OCI-LY3 (cell line): Measurements from ENCODE around the gene PRDM16.

Source experiments
- H2AFZ ChIP-seq: fragments of 200-600, 300-600 bp; shearing (Covaris generic); 2 replicates; pipeline ENCODE4 v1.6.0; 2014; ENCODE audit warnings: antibody characterized with exemption, low read depth, low read length
- H3K27ac ChIP-seq: fragments of 200-600, 300-600 bp; sonication (generic); 2 replicates; pipeline ENCODE4 v1.5.1; 2014; ENCODE audit warnings: mild to moderate bottlenecking, low read length, moderate library complexity, mixed read lengths
- H3K27me3 ChIP-seq: fragments of 200-600, 300-600 bp; sonication (generic); 2 replicates; pipeline ENCODE4 v1.6.1; 2014; ENCODE audit warnings: low read depth, low read length, mixed read lengths
- H3K36me3 ChIP-seq: fragments of 200-600, 300-600 bp; sonication (generic); replicated peaks from 2 replicates; pipeline ENCODE3; 2014; ENCODE audit warnings: low read depth, low read length, mixed read lengths
- H3K4me1 ChIP-seq: fragments of 300-600, 200-600 bp; sonication (generic); 2 replicates; pipeline ENCODE4 v1.6.1; 2014; ENCODE audit warnings: low read length, mixed read lengths
- H3K4me2 ChIP-seq: fragments of 200-600, 300-600 bp; sonication (generic); 2 replicates; pipeline ENCODE4 v1.6.1; 2014; ENCODE audit warnings: low read length, mixed read lengths
- H3K4me3 ChIP-seq: fragments of 300-600, 200-600 bp; sonication (generic); 2 replicates; pipeline ENCODE4 v1.5.1; 2014; ENCODE audit warnings: antibody characterized with exemption, mild to moderate bottlenecking, low read length, moderate library complexity
- H3K79me2 ChIP-seq: fragments of 300-600, 200-600 bp; shearing (Covaris generic); 2 replicates; pipeline ENCODE4 v1.6.1; 2014; ENCODE audit warnings: mild to moderate bottlenecking, low read length, mixed read lengths
- H3K9ac ChIP-seq: fragments of 300-600, 200-600 bp; shearing (Covaris generic); 2 replicates; pipeline ENCODE4 v1.6.0; 2014; ENCODE audit warnings: mild to moderate bottlenecking, low read length, moderate library complexity
- H3K9me3 ChIP-seq: fragments of 200-600, 300-600 bp; shearing (Covaris generic); 2 replicates; pipeline ENCODE4 v1.6.1; 2014; ENCODE audit warnings: low read length, mixed read lengths; ENCODE audit not compliant: insufficient read depth
- H4K20me1 ChIP-seq: fragments of 200-600, 300-600 bp; sonication (generic); 2 replicates; pipeline ENCODE4 v1.6.1; 2016; ENCODE audit warnings: low read length, mixed read lengths; ENCODE audit not compliant: insufficient read depth
- CTCF ChIP-seq: fragments of 200-600, 300-600 bp; sonication (generic); IDR thresholded peaks from 2 replicates; pipeline ENCODE4 v1.5.1; 2014; ENCODE audit warnings: antibody characterized with exemption, low read length, low read depth
- EZH2phosphoT487 ChIP-seq: fragments of 200-600 bp; shearing (Covaris generic); IDR thresholded peaks from 2 replicates; pipeline ENCODE4 v1.6.1; 2018; ENCODE audit warnings: antibody characterized with exemption, mixed run types, low read depth

Gene PRDM16

GRCh38 chr1:3324704-3325535 lies 255.9 kb downstream of the PRDM16 start:
- Histone ChIP-seq H2AFZ (no peak overlapping the region), H4K20me1 (no peaks in the 10 kb centered on the region), H3K4me1 (no peaks in the 10 kb centered on the region), H3K9ac (no peak overlapping the region), H3K4me3 (no peak overlapping the region), H3K9me3 (no peaks in the 10 kb centered on the region), H3K27me3 (no peaks in the 10 kb centered on the region), H3K4me2 (no peak overlapping the region), H3K36me3 (no peaks in the 10 kb centered on the region), H3K27ac (no peak overlapping the region), H3K79me2 (no peaks in the 10 kb centered on the region)
- TF ChIP-seq CTCF (no peak), EZH2phosphoT487 (no peak)

- TF ChIP-seq CTCF, result no peak
- no peak for TF ChIP-seq EZH2phosphoT487
- Histone ChIP-seq H3K4me2 (no peak overlapping the region), H3K79me2 (no peaks in the 10 kb centered on the region), H4K20me1 (no peaks in the 10 kb centered on the region), H3K27me3 (no peaks in the 10 kb centered on the region), H3K9me3 (no peaks in the 10 kb centered on the region), H3K27ac (no peak overlapping the region), H3K4me1 (no peaks in the 10 kb centered on the region), H2AFZ (no peak overlapping the region), H3K4me3 (no peak overlapping the region), H3K36me3 (no peaks in the 10 kb centered on the region), H3K9ac (no peak overlapping the region)
These were observed 257.7 kb downstream of the PRDM16 start for GRCh38 chr1:3326516-3327388.

- Histone ChIP-seq H2AFZ (no peak overlapping the region), H3K4me1 (no peaks in the 10 kb centered on the region), H3K79me2 (no peaks in the 10 kb centered on the region), H3K36me3 (no peaks in the 10 kb centered on the region), H3K27ac (no peak overlapping the region), H3K27me3 (no peaks in the 10 kb centered on the region), H3K4me3 (no peak overlapping the region), H3K4me2 (no peak overlapping the region), H3K9me3 (no peaks in the 10 kb centered on the region), H3K9ac (no peak overlapping the region), H4K20me1 (no peaks in the 10 kb centered on the region)
- TF ChIP-seq EZH2phosphoT487 (no peak), CTCF (no peak)
These were observed 258.3 kb downstream of the PRDM16 start for GRCh38 chr1:3327389-3327702.

- no peaks in the 10 kb centered on the region for H3K9me3 ChIP-seq
- no peaks in the 10 kb centered on the region for H3K27me3 ChIP-seq
- no peak overlapping the region for H3K4me2 ChIP-seq
- TF ChIP-seq CTCF, result no peak
- no peaks in the 10 kb centered on the region for H3K79me2 ChIP-seq
- H3K27ac ChIP-seq, result no peak overlapping the region
- no peaks in the 10 kb centered on the region for H3K36me3 ChIP-seq
- H3K4me3 ChIP-seq, result no peak overlapping the region
- H3K9ac ChIP-seq, result no peak overlapping the region
- no peak overlapping the region for H2AFZ ChIP-seq
- no peaks in the 10 kb centered on the region for H4K20me1 ChIP-seq
- H3K4me1 ChIP-seq, result no peaks in the 10 kb centered on the region
These were observed 259.1 kb downstream of the PRDM16 start for GRCh38 chr1:3327936-3328590.
